HCT116 (cell line): ENCODE data around the gene CASKIN2. TPM values are rescaled to one million over a fixed set of nuclear protein-coding genes. Genes with fewer than 3 reads are reported as not detected.

Experiments used
- ATAC-seq: fragments of 200-7000 bp; cut with Tn5 transposase; 2 replicates; pipeline ENCODE4 v1.9.1; 2020; ENCODE audit warnings: mild to moderate bottlenecking, moderate library complexity
- BruUV-seq: library from RNA; stranded (reverse); fragments of 400-500 nt; replicated peaks from 2 replicates; lab custom pipeline; 2021; lab: Mats Ljungman, UMichigan
- CTCF ChIA-PET: fragments of 300-600 bp; sonication (Branson Sonifier 250); formaldehyde crosslinking; loops from one replicate; lab custom pipeline; 2021; ENCODE audit warnings: antibody characterized with exemption; lab: Charles Lee
- POLR2A ChIA-PET: fragments of 300-600, 350-600 bp; sonication (Branson Sonifier 250); formaldehyde crosslinking; loops from one replicate; lab custom pipeline; 2021; ENCODE audit warnings: antibody characterized with exemption; lab: Charles Lee
- RAD21 ChIA-PET, 2 experiments: fragments of 300-600 bp; sonication (Branson Sonifier 250); formaldehyde crosslinking; loops; one replicate each; lab custom pipeline; 2023; ENCODE audit warnings: low total read pairs in 2 of 2; ENCODE audit not compliant: uncharacterized antibody in 2 of 2, unreplicated experiment in 2 of 2, low non-redundant PET in 1 of 2; lab: Charles Lee
- DNase-seq: peaks from one replicate; pipeline ENCODE4 v3.0.0-alpha.2; 2010; ENCODE audit warnings: low read depth, low spot score
- H2AFZ ChIP-seq: fragments of 200-600 bp; shearing (Covaris generic), sonication (generic); 2 replicates; pipeline ENCODE4 v1.6.1; 2017; ENCODE audit warnings: low read depth, mixed run types, mixed read lengths, antibody characterized with exemption, low read length; ENCODE audit not compliant: poor library complexity, severe bottlenecking
- H3K27ac ChIP-seq: 2 replicates; pipeline ENCODE4 v1.5.1; 2012; ENCODE audit warnings: low read depth, low read length
- H3K27me3 ChIP-seq: fragments of 200-600 bp; sonication (generic); 2 replicates; pipeline ENCODE4 v1.6.1; 2016; ENCODE audit warnings: mixed run types, low read length, mixed read lengths; ENCODE audit not compliant: insufficient read depth
- H3K36me3 ChIP-seq, 2 experiments: fragments of 200-500 bp in 1 of 2; fragments of 200-600 bp in 1 of 2; sonication (Bioruptor generic) in 1 of 2; sonication (generic) in 1 of 2; 2 replicates each; pipeline versions ENCODE4 v1.5.1 to v1.6.1; 2014 to 2016; ENCODE audit warnings: low read length in 2 of 2, inconsistent platforms in 1 of 2, mixed read lengths in 1 of 2, mixed run types in 1 of 2; ENCODE audit not compliant: insufficient read depth in 2 of 2, control insufficient read depth in 1 of 2
- H3K4me1 ChIP-seq, 2 experiments: fragments of 200-600 bp in 1 of 2; sonication (generic) in 1 of 2; 2 replicates each; pipeline versions ENCODE4 v1.5.1 to v1.6.1; 2012 to 2017; ENCODE audit warnings: low read length in 2 of 2, inconsistent platforms in 1 of 2, mild to moderate bottlenecking in 1 of 2, mixed read lengths in 1 of 2, mixed run types in 1 of 2, moderate library complexity in 1 of 2; ENCODE audit not compliant: insufficient read depth in 2 of 2, control insufficient read depth in 1 of 2
- H3K4me2 ChIP-seq: fragments of 200-600 bp; sonication (generic); 2 replicates; pipeline ENCODE4 v1.6.1; 2017; ENCODE audit warnings: mixed run types, low read length, mixed read lengths
- H3K4me3 ChIP-seq, 2 experiments: fragments of 200-600 bp in 1 of 2; sonication (generic) in 1 of 2; replicated peaks in 1 of 2; 2 replicates each; pipeline ENCODE4 v1.5.1; 2011 to 2016; ENCODE audit warnings: low read length in 2 of 2, control low read depth in 1 of 2, low read depth in 1 of 2, mild to moderate bottlenecking in 1 of 2, mixed read lengths in 1 of 2, mixed run types in 1 of 2
- H3K79me2 ChIP-seq: fragments of 200-600 bp; sonication (generic); 2 replicates; pipeline ENCODE4 v1.6.1; 2017; ENCODE audit warnings: mild to moderate bottlenecking, mixed run types, low read length, moderate library complexity, mixed read lengths; ENCODE audit not compliant: insufficient read depth
- H3K9ac ChIP-seq: fragments of 200-600 bp; sonication (generic); 2 replicates; pipeline ENCODE4 v1.6.1; 2016; ENCODE audit warnings: low read length, mixed read lengths
- H3K9me2 ChIP-seq: fragments of 200-600 bp; sonication (generic), shearing (Covaris generic); 2 replicates; pipeline ENCODE4 v1.6.1; 2017; ENCODE audit warnings: mixed run types, mild to moderate bottlenecking, moderate library complexity; ENCODE audit not compliant: insufficient read depth
- H3K9me3 ChIP-seq, 2 experiments: fragments of 200-500 bp in 1 of 2; fragments of 200-600 bp in 1 of 2; sonication (Bioruptor generic) in 1 of 2; sonication (generic) in 1 of 2; 2 replicates each; pipeline ENCODE4 v1.6.1; 2014 to 2017; ENCODE audit warnings: low read length in 2 of 2, mixed read lengths in 2 of 2, inconsistent platforms in 1 of 2, low read depth in 1 of 2, mild to moderate bottlenecking in 1 of 2, mixed run types in 1 of 2, moderate library complexity in 1 of 2; ENCODE audit not compliant: control insufficient read depth in 1 of 2, insufficient read depth in 1 of 2
- H4K20me1 ChIP-seq: fragments of 200-600 bp; sonication (generic), shearing (Covaris generic); 2 replicates; pipeline ENCODE4 v1.6.1; 2017; ENCODE audit warnings: mixed run types, mild to moderate bottlenecking, moderate library complexity; ENCODE audit not compliant: insufficient read depth
- ATF3 ChIP-seq: IDR thresholded peaks from 2 replicates; pipeline ENCODE4 v1.6.1; 2012
- CBX3 ChIP-seq: IDR thresholded peaks from 2 replicates; pipeline ENCODE4 v1.6.1; 2012; ENCODE audit warnings: low read depth
- EGR1 ChIP-seq: IDR thresholded peaks from 2 replicates; pipeline ENCODE4 v1.6.1; 2012; ENCODE audit warnings: low read depth
- ELF1 ChIP-seq: IDR thresholded peaks from 2 replicates; pipeline ENCODE4 v1.6.1; 2012; ENCODE audit warnings: low read depth, borderline replicate concordance
- EZH2 ChIP-seq: fragments of 200-600 bp; sonication (generic); IDR thresholded peaks from 2 replicates; pipeline ENCODE4 v1.6.1; 2017; ENCODE audit warnings: antibody characterized with exemption, mixed run types
- EZH2phosphoT487 ChIP-seq: fragments of 200-600 bp; IDR thresholded peaks from 2 replicates; pipeline ENCODE4 v1.6.1; 2018; ENCODE audit warnings: antibody characterized with exemption, borderline replicate concordance
- FOSL1 ChIP-seq: IDR thresholded peaks from 2 replicates; pipeline ENCODE4 v1.6.1; 2012; ENCODE audit warnings: low read depth
- POLR2AphosphoS5 ChIP-seq: IDR thresholded peaks from 2 replicates; pipeline ENCODE4 v1.6.1; 2011; ENCODE audit warnings: mild to moderate bottlenecking, low read depth, low read length, moderate library complexity
- SRF ChIP-seq: IDR thresholded peaks from 2 replicates; pipeline ENCODE4 v1.6.1; 2012; ENCODE audit warnings: low read depth
- YY1 ChIP-seq: IDR thresholded peaks from 2 replicates; pipeline ENCODE4 v1.6.1; 2011; ENCODE audit warnings: low read length, low read depth, moderate library complexity, mild to moderate bottlenecking; ENCODE audit not compliant: insufficient replicate concordance; ENCODE audit errors: extremely low read depth
- ZBTB33 ChIP-seq: IDR thresholded peaks from 2 replicates; pipeline ENCODE4 v1.6.1; 2011; ENCODE audit warnings: mild to moderate bottlenecking, low read length, moderate library complexity; ENCODE audit not compliant: insufficient replicate concordance; ENCODE audit errors: extremely low read depth
- ZNF274 ChIP-seq: fragments of 200-500 bp; sonication (Bioruptor generic); IDR thresholded peaks from 2 replicates; pipeline ENCODE4 v1.6.1; 2014; ENCODE audit warnings: mild to moderate bottlenecking, low read depth, low read length, inconsistent platforms
- intact Hi-C: fragments of 100-400 bp; cut with micrococcal nuclease; formaldehyde crosslinking; loops from 2 replicates; pipeline ENCODE4 v1.10.0; 2022
- total RNA-seq: library from RNA; stranded (reverse); gene quantifications from one replicate; pipeline ENCODE4 v1.2.1, GENCODE V29; 2021; ENCODE audit not compliant: unreplicated experiment

CASKIN2 gene
- total RNA-seq, 1 experiment from 2014 or later, result 38.4 TPM

GRCh38 chr17:75563063-75563758 is 47.9 kb upstream of the CASKIN2 start:
- no peak overlapping the region for H3K27ac ChIP-seq
- intact Hi-C loops, result no loop called here

More at GRCh38 chr17:75563063-75563758, 47.9 kb upstream of the CASKIN2 start:
- ChIA-PET POLR2A (no interaction called here), RAD21 (no interaction called here), CTCF (no interaction called here)
- Histone ChIP-seq H2AFZ (no peak overlapping the region), H3K4me3 (no peak overlapping the region), H3K36me3 (peaks cover 19 to 25% of the 10 kb centered on the region in 2 experiments; a peak in 3 of 4 replicates), H3K9ac (no peak overlapping the region), H3K27me3 (no peaks in the 10 kb centered on the region), H3K9me2 (no peaks in the 10 kb centered on the region), H3K9me3 (no peaks in the 10 kb centered on the region), H3K4me1 (peaks cover 11 to 12% of the 10 kb centered on the region in 2 experiments; a peak in 3 of 4 replicates), H3K4me2 (no peak overlapping the region), H4K20me1 (no peaks in the 10 kb centered on the region), H3K79me2 (no peaks in the 10 kb centered on the region)
- DNase-seq, result no peak
- no peak for ATAC-seq
- TF ChIP-seq POLR2AphosphoS5 (no peak), ZNF274 (no peak), CBX3 (no peak), ZBTB33 (no peak), EGR1 (no peak), EZH2phosphoT487 (no peak), EZH2 (no peak), ELF1 (no peak), SRF (no peak), FOSL1 (no peak), ATF3 (no peak), YY1 (no peak)
- BruUV-seq, result no TSS peak
